IMR-90 (cell line): ENCODE results near the gene IGDCC3. TPM values are rescaled to one million over a fixed set of nuclear protein-coding genes. Genes with fewer than 3 reads are reported as not detected.

Experiments used
- ATAC-seq: fragments of 200-7000 bp; cut with Tn5 transposase; 2 replicates; pipeline ENCODE4 v1.9.1; 2020; ENCODE audit warnings: low read depth, mild to moderate bottlenecking, moderate library complexity
- BruUV-seq: library from RNA; stranded (reverse); fragments of 400-500 nt; replicated peaks from 2 replicates; lab custom pipeline; 2021; lab: Mats Ljungman, UMichigan
- CTCF ChIA-PET: fragments of 300-600 bp; formaldehyde crosslinking; extraction: SDS; loops from one replicate; lab custom pipeline; 2021; ENCODE audit warnings: antibody characterized with exemption; lab: Yijun Ruan, JAX
- POLR2A ChIA-PET: fragments of 300-600 bp; sonication (Branson Sonifier 250); formaldehyde crosslinking; loops from one replicate; lab custom pipeline; 2022; ENCODE audit warnings: antibody characterized with exemption; ENCODE audit not compliant: unreplicated experiment; lab: Charles Lee
- DNase-seq: peaks from one replicate; pipeline ENCODE4 v3.0.0; 2013
- H2AFZ ChIP-seq: replicated peaks from 2 replicates; pipeline ENCODE3; 2013; ENCODE audit warnings: low read length, mild to moderate bottlenecking; ENCODE audit not compliant: poor library complexity
- H2AK5ac ChIP-seq: 2 replicates; pipeline ENCODE4 v1.6.1; 2013; ENCODE audit warnings: low read depth, low read length, inconsistent platforms
- H2AK9ac ChIP-seq: replicated peaks from 2 replicates; pipeline ENCODE3; 2013; ENCODE audit warnings: mild to moderate bottlenecking, low read depth, low read length, moderate library complexity; ENCODE audit not compliant: poor library complexity
- H2BK120ac ChIP-seq: 2 replicates; pipeline ENCODE4 v1.6.1; 2013; ENCODE audit warnings: low read depth, low read length, inconsistent platforms
- H2BK15ac ChIP-seq: 3 replicates; pipeline ENCODE4 v1.6.1; 2013; ENCODE audit warnings: low read depth, low read length, inconsistent platforms
- H2BK20ac ChIP-seq: 2 replicates; pipeline ENCODE4 v1.6.1; 2013; ENCODE audit warnings: low read depth, mild to moderate bottlenecking, inconsistent platforms, low read length, moderate library complexity
- H2BK5ac ChIP-seq: 2 replicates; pipeline ENCODE4 v1.6.1; 2013; ENCODE audit warnings: mild to moderate bottlenecking, low read depth, low read length, inconsistent platforms; ENCODE audit not compliant: poor library complexity, severe bottlenecking
- H3K14ac ChIP-seq: replicated peaks from 2 replicates; pipeline ENCODE4 v1.6.1; 2013; ENCODE audit warnings: low read depth, low read length, inconsistent platforms
- H3K18ac ChIP-seq: 2 replicates; pipeline ENCODE4 v1.6.1; 2013; ENCODE audit warnings: low read depth, low read length, control low read depth
- H3K23ac ChIP-seq: 2 replicates; pipeline ENCODE4 v1.6.1; 2013; ENCODE audit warnings: low read depth, low read length, inconsistent platforms
- H3K27ac ChIP-seq: 2 replicates; pipeline ENCODE4 v1.5.1; 2013; ENCODE audit warnings: mild to moderate bottlenecking, control low read depth, low read length; ENCODE audit not compliant: insufficient read depth
- H3K27me3 ChIP-seq: 2 replicates; pipeline ENCODE4 v1.6.1; 2013; ENCODE audit warnings: low read length; ENCODE audit not compliant: control insufficient read depth, insufficient read depth
- H3K36me3 ChIP-seq: 2 replicates; pipeline ENCODE4 v1.6.1; 2013; ENCODE audit warnings: low read length, mixed read lengths; ENCODE audit not compliant: control insufficient read depth, insufficient read depth
- H3K4ac ChIP-seq: 2 replicates; pipeline ENCODE4 v1.6.1; 2013; ENCODE audit warnings: low read depth, low read length, inconsistent platforms
- H3K4me1 ChIP-seq: 2 replicates; pipeline ENCODE4 v1.6.1; 2013; ENCODE audit warnings: low read length, mixed read lengths; ENCODE audit not compliant: control insufficient read depth, insufficient read depth
- H3K4me2 ChIP-seq: 2 replicates; pipeline ENCODE4 v1.6.1; 2013; ENCODE audit warnings: low read depth, mild to moderate bottlenecking, control low read depth, low read length, moderate library complexity
- H3K4me3 ChIP-seq: 2 replicates; pipeline ENCODE4 v1.5.1; 2013; ENCODE audit warnings: low read depth, mild to moderate bottlenecking, control low read depth, low read length, moderate library complexity; ENCODE audit not compliant: insufficient read depth
- H3K56ac ChIP-seq: 2 replicates; pipeline ENCODE4 v1.6.1; 2013; ENCODE audit warnings: low read length, inconsistent platforms; ENCODE audit not compliant: insufficient read depth; ENCODE audit errors: extremely low read depth
- H3K79me1 ChIP-seq, 2 experiments: 2 replicates each; pipeline ENCODE4 v1.6.1; 2013; ENCODE audit warnings: low read length in 2 of 2, inconsistent platforms in 1 of 2, low read depth in 1 of 2
- H3K9ac ChIP-seq: 2 replicates; pipeline ENCODE4 v1.6.1; 2013; ENCODE audit warnings: low read depth, low read length, control low read depth
- H3K9me1 ChIP-seq: 2 replicates; pipeline ENCODE4 v1.6.1; 2013; ENCODE audit warnings: low read length, inconsistent platforms; ENCODE audit not compliant: insufficient read depth
- H3K9me3 ChIP-seq: 2 replicates; pipeline ENCODE4 v1.6.1; 2013; ENCODE audit warnings: low read length; ENCODE audit not compliant: control insufficient read depth, insufficient read depth
- H4K20me1 ChIP-seq: 2 replicates; pipeline ENCODE4 v1.6.1; 2013; ENCODE audit warnings: low read length, inconsistent platforms; ENCODE audit not compliant: insufficient read depth
- H4K5ac ChIP-seq: 2 replicates; pipeline ENCODE4 v1.6.1; 2013; ENCODE audit warnings: mild to moderate bottlenecking, low read depth, low read length, control low read depth
- H4K8ac ChIP-seq, 2 experiments: 2 replicates each; pipeline ENCODE4 v1.6.1; 2013; ENCODE audit warnings: low read depth in 2 of 2, low read length in 2 of 2, control low read depth in 1 of 2, inconsistent platforms in 1 of 2
- H4K91ac ChIP-seq: 2 replicates; pipeline ENCODE4 v1.6.1; 2013; ENCODE audit warnings: low read depth, low read length, inconsistent platforms; ENCODE audit not compliant: insufficient read depth
- CEBPB ChIP-seq: IDR thresholded peaks from 2 replicates; pipeline ENCODE4 v1.6.1; 2012; ENCODE audit warnings: low read depth, low read length, improper control_type of control experiment
- CTCF ChIP-seq: conservative IDR thresholded peaks from 2 replicates; pipeline ENCODE4 v1.5.1; 2012; ENCODE audit warnings: mild to moderate bottlenecking, low read depth, low read length, improper control_type of control experiment
- FOS ChIP-seq: fragments of 150-350 bp; IDR thresholded peaks from 2 replicates; pipeline ENCODE4 v1.6.1; 2016; ENCODE audit warnings: low read depth, low read length
- MAFK ChIP-seq: IDR thresholded peaks from 2 replicates; pipeline ENCODE4 v1.6.1; 2012; ENCODE audit warnings: low read depth, low read length, improper control_type of control experiment
- MXI1 ChIP-seq: IDR thresholded peaks from 2 replicates; pipeline ENCODE4 v1.6.1; 2012; ENCODE audit warnings: low read depth, mild to moderate bottlenecking, low read length, moderate library complexity, borderline replicate concordance
- NFE2L2 ChIP-seq: fragments of 150-350 bp; IDR thresholded peaks from 2 replicates; pipeline ENCODE4 v1.6.1; 2016; ENCODE audit warnings: low read depth, mild to moderate bottlenecking, low read length
- POLR2A ChIP-seq: IDR thresholded peaks from 2 replicates; pipeline ENCODE4 v1.6.1; 2012; ENCODE audit warnings: mild to moderate bottlenecking, low read depth, low read length
- RCOR1 ChIP-seq: IDR thresholded peaks from 2 replicates; pipeline ENCODE4 v1.6.1; 2012; ENCODE audit warnings: mild to moderate bottlenecking, low read length, improper control_type of control experiment; ENCODE audit not compliant: insufficient replicate concordance
- RFX5 ChIP-seq: IDR thresholded peaks from 2 replicates; pipeline ENCODE4 v1.8.0; 2012; ENCODE audit warnings: low read depth, mild to moderate bottlenecking, low read length, moderate library complexity
- WGBS, 2 experiments: methylation state at CpG; one replicate each; pipeline versions ENCODE4 v1.1.5 to v1.1.7; 2013; ENCODE audit warnings: missing lambda C conversion rate in 2 of 2; ENCODE audit not compliant: insufficient read length in 1 of 2; ENCODE audit errors: extremely low coverage in 2 of 2; 5-methylcytosine and 5-hydroxymethylcytosine counted together
- dilution Hi-C: fragments of 300-500 bp; cut with HindIII; formaldehyde crosslinking; loops from one replicate; pipeline ENCODE4 v1.14.3; 2018; ENCODE audit warnings: low sequenced_read_pairs; ENCODE audit not compliant: unreplicated experiment
- in situ Hi-C: fragments of 300-500 bp; cut with MboI; formaldehyde crosslinking; loops from 3 replicates; pipeline ENCODE4 v1.14.3; 2019; ENCODE audit warnings: low sequenced_read_pairs, inconsistent platforms, mixed read lengths
- intact Hi-C: fragments of 100-400 bp; cut with micrococcal nuclease; formaldehyde crosslinking; loops from 2 replicates; pipeline ENCODE4 v1.10.0; 2022
- polyA plus RNA-seq, 3 experiments: library from polyadenylated mRNA; depleted of rRNA; stranded (reverse); fragments of >200 nt; gene quantifications; 2 replicates each; pipeline ENCODE4 v1.2.3, GENCODE V29; 2012; ENCODE audit warnings: low replicate concordance in 1 of 3
- total RNA-seq: library from RNA; depleted of rRNA; stranded (reverse); fragments of >200 nt; gene quantifications from 2 replicates; pipeline ENCODE4 v1.2.3, GENCODE V29; 2012
- TF ChIP-seq, protein P1 (sequence below): fragments of 150-350 bp; IDR thresholded peaks from 2 replicates; pipeline ENCODE4 v1.6.1; 2016; ENCODE audit warnings: low read depth, mild to moderate bottlenecking, low read length, moderate library complexity, borderline replicate concordance
- TF ChIP-seq, protein P2 (sequence below): fragments of 150-350 bp; IDR thresholded peaks from 2 replicates; pipeline ENCODE4 v1.6.1; 2017; ENCODE audit warnings: mild to moderate bottlenecking, antibody characterized with exemption, low read length, low read depth

IGDCC3 gene
- total and polyA plus RNA-seq, 2 of the 4 experiments (the other 2 are of a cell fraction), result 0.18 to 0.19 TPM

GRCh38 chr15:65383991-65384390 is 6.2 kb upstream of the IGDCC3 start:
- Histone ChIP-seq H3K9me1 (no peaks in the 10 kb centered on the region), H2AK5ac (no peak overlapping the region), H3K36me3 (peaks cover 3% of the 10 kb centered on the region; the same call in 1 of the 2 replicates), H2AFZ (no peak overlapping the region), H2BK20ac (no peak overlapping the region), H3K4me1 (peaks cover 2% of the 10 kb centered on the region; the same call in 1 of the 2 replicates), H3K18ac (no peak overlapping the region), H4K20me1 (no peaks in the 10 kb centered on the region), H2BK120ac (no peak overlapping the region), H4K8ac (no peak overlapping the region), H3K4me2 (no peak overlapping the region), H4K91ac (no peak overlapping the region), H3K14ac (no peak overlapping the region), H3K4ac (no peak overlapping the region), H3K4me3 (no peak overlapping the region), H3K56ac (no peak overlapping the region), H2BK15ac (no peak overlapping the region), H2AK9ac (no peak overlapping the region), H3K9me3 (no peaks in the 10 kb centered on the region), H3K23ac (no peak overlapping the region), H3K79me1 (no peaks in the 10 kb centered on the region), H2BK5ac (no peak overlapping the region), H3K27me3 (peaks cover 26% of the 10 kb centered on the region), H3K9ac (no peak overlapping the region), H4K5ac (no peak overlapping the region), H3K27ac (no peak overlapping the region)
- ATAC-seq, result no peak
- TF ChIP-seq MAFK, result no peak
- TF ChIP-seq POLR2A, result no peak
- TF ChIP-seq, protein P1, sequence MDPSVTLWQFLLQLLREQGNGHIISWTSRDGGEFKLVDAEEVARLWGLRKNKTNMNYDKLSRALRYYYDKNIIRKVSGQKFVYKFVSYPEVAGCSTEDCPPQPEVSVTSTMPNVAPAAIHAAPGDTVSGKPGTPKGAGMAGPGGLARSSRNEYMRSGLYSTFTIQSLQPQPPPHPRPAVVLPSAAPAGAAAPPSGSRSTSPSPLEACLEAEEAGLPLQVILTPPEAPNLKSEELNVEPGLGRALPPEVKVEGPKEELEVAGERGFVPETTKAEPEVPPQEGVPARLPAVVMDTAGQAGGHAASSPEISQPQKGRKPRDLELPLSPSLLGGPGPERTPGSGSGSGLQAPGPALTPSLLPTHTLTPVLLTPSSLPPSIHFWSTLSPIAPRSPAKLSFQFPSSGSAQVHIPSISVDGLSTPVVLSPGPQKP, result no peak
- no peak for TF ChIP-seq RFX5
- no peak for TF ChIP-seq NFE2L2
- TF ChIP-seq CTCF, result no peak
- no peak for TF ChIP-seq FOS
- no peak for TF ChIP-seq RCOR1
- TF ChIP-seq MXI1, result no peak
- TF ChIP-seq, protein P2, sequence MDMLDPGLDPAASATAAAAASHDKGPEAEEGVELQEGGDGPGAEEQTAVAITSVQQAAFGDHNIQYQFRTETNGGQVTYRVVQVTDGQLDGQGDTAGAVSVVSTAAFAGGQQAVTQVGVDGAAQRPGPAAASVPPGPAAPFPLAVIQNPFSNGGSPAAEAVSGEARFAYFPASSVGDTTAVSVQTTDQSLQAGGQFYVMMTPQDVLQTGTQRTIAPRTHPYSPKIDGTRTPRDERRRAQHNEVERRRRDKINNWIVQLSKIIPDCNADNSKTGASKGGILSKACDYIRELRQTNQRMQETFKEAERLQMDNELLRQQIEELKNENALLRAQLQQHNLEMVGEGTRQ, result no peak
- TF ChIP-seq CEBPB, result no peak
- no TSS peak for BruUV-seq
- DNase-seq, result no peak
- intact Hi-C loops, result no loop called here
- POLR2A ChIA-PET, result no interaction called here
- no CpG with 5 or more reads among the region's 6 CpGs for WGBS, 2 experiments
- in situ Hi-C loops, result loop anchor here (5.0 to 10.0 kb wide), 2 partner anchors 67 to 189 kb away; no protein-coding TSS in a partner anchor
- CTCF ChIA-PET, result interaction anchor here (1.1 kb wide), 1 partner anchor 65 kb away, joined by 3 read pairs; no protein-coding TSS in a partner anchor
- dilution Hi-C loops, result no loop called here
